ENCODE measurements around the gene MTURN.

MTURN gene

GRCh38 chr7:30162133-30162532, 27.3 kb downstream of the MTURN start:
- Histone ChIP-seq H3K9me2 (replicated peaks; ENCODE audit: insufficient read depth, low read length) (no peaks in the 10 kb centered on the region), H2AFZ (ENCODE audit: low read depth, low read length, severe bottlenecking) (no peak overlapping the region), H3K9ac (ENCODE audit: low read length) (no peak overlapping the region), H3F3A (ENCODE audit: insufficient read depth) (no peaks in the 10 kb centered on the region), H3K4me2 (ENCODE audit: low read depth, low read length, poor library complexity, severe bottlenecking) (no peak overlapping the region), H3K4me3 (ENCODE audit: insufficient read depth, low read length, poor library complexity, severe bottlenecking) (no peak overlapping the region), H3K36me3 (ENCODE audit: low read length) (no peaks in the 10 kb centered on the region), H4K20me1 (ENCODE audit: low read depth, low read length) (no peaks in the 10 kb centered on the region), H3K27me3 (ENCODE audit: low read length) (no peaks in the 10 kb centered on the region), H3K9me3 (ENCODE audit: insufficient read depth, low read length) (no peaks in the 10 kb centered on the region), H3K27ac (ENCODE audit: low read depth, low read length) (no peak overlapping the region), H3K79me2 (ENCODE audit: insufficient read depth, low read length) (no peaks in the 10 kb centered on the region)
- no peak for TF ChIP-seq CTCF (IDR thresholded peaks at IDR 0.05; ENCODE audit: insufficient read depth, low read length, poor library complexity, severe bottlenecking)
- no peak for TF ChIP-seq EZH2phosphoT487 (conservative IDR thresholded peaks at IDR 0.05; ENCODE audit: low read length)

- H3K9me3 ChIP-seq (ENCODE audit: insufficient read depth, low read length), result no peaks in the 10 kb centered on the region
- no peaks in the 10 kb centered on the region for H3K36me3 ChIP-seq (ENCODE audit: low read length)
- H4K20me1 ChIP-seq (ENCODE audit: low read depth, low read length), result no peaks in the 10 kb centered on the region
- no peaks in the 10 kb centered on the region for H3K9me2 ChIP-seq (replicated peaks; ENCODE audit: insufficient read depth, low read length)
- H3K9ac ChIP-seq (ENCODE audit: low read length), result peak overlapping the region; percentile 12; the same call in 1 of the 2 replicates
- H3K27ac ChIP-seq (ENCODE audit: low read depth, low read length), result no peak overlapping the region
- no peaks in the 10 kb centered on the region for H3F3A ChIP-seq (ENCODE audit: insufficient read depth)
- H3K27me3 ChIP-seq (ENCODE audit: low read length), result no peaks in the 10 kb centered on the region
- H3K79me2 ChIP-seq (ENCODE audit: insufficient read depth, low read length), result no peaks in the 10 kb centered on the region
- H3K4me2 ChIP-seq (ENCODE audit: low read depth, low read length, poor library complexity, severe bottlenecking), result no peak overlapping the region
- TF ChIP-seq EZH2phosphoT487 (conservative IDR thresholded peaks at IDR 0.05; ENCODE audit: low read length) (no peak), CTCF (IDR thresholded peaks at IDR 0.05; ENCODE audit: insufficient read depth, low read length, poor library complexity, severe bottlenecking) (no peak)
- no peak overlapping the region for H3K4me3 ChIP-seq (ENCODE audit: insufficient read depth, low read length, poor library complexity, severe bottlenecking)
- H2AFZ ChIP-seq (ENCODE audit: low read depth, low read length, severe bottlenecking), result peak overlapping the region; percentile 43
These were observed 27.9 kb downstream of the MTURN start for GRCh38 chr7:30162622-30163124.

GRCh38 chr7:30163231-30163894, 28.6 kb downstream of the MTURN start:
- Histone ChIP-seq H4K20me1 (ENCODE audit: low read depth, low read length) (no peaks in the 10 kb centered on the region), H3K9ac (ENCODE audit: low read length) (peak overlapping the region; percentile 12; the same call in 1 of the 2 replicates), H3K36me3 (ENCODE audit: low read length) (no peaks in the 10 kb centered on the region), H3K9me3 (ENCODE audit: insufficient read depth, low read length) (no peaks in the 10 kb centered on the region), H3K79me2 (ENCODE audit: insufficient read depth, low read length) (no peaks in the 10 kb centered on the region), H3K27ac (ENCODE audit: low read depth, low read length) (no peak overlapping the region), H3K9me2 (replicated peaks; ENCODE audit: insufficient read depth, low read length) (no peaks in the 10 kb centered on the region), H3K4me2 (ENCODE audit: low read depth, low read length, poor library complexity, severe bottlenecking) (peak overlapping the region; percentile 16), H2AFZ (ENCODE audit: low read depth, low read length, severe bottlenecking) (peak overlapping the region; percentile 43), H3F3A (ENCODE audit: insufficient read depth) (no peaks in the 10 kb centered on the region), H3K4me3 (ENCODE audit: insufficient read depth, low read length, poor library complexity, severe bottlenecking) (no peak overlapping the region), H3K27me3 (ENCODE audit: low read length) (no peaks in the 10 kb centered on the region)
- TF ChIP-seq CTCF (IDR thresholded peaks at IDR 0.05; ENCODE audit: insufficient read depth, low read length, poor library complexity, severe bottlenecking) (no peak), EZH2phosphoT487 (conservative IDR thresholded peaks at IDR 0.05; ENCODE audit: low read length) (no peak)
